ENCODE results near the gene CSAD.
A peak's percentile ranks its signal among the peaks of the same experiment; 100 is the strongest.

Gene CSAD

GRCh38 chr12:53180220-53180930 lies at the start of gene CSAD, which contains the start of gene ZNF740:
CSAD (minus strand) TSS chr12:53180925; CDS start chr12:53173470, 7,455 bp downstream.
ZNF740 (plus strand) TSS chr12:53180722; CDS start chr12:53181984, 1,262 bp downstream.
- DNase-seq: peak; percentile 89 to 97

- DNase-seq: no peak
These were observed 49.6 kb upstream of the CSAD start for GRCh38 chr12:53230108-53230845.

- no peak for DNase-seq
These were observed 48.7 kb upstream of the CSAD start for GRCh38 chr12:53229454-53229853.

GRCh38 chr12:53227836-53228235 lies 47.1 kb upstream of the CSAD start:
- no peak for DNase-seq

GRCh38 chr12:53227341-53227740 lies 46.6 kb upstream of the CSAD start:
- no peak for DNase-seq

GRCh38 chr12:53226815-53227214 lies 46.1 kb upstream of the CSAD start:
- no peak for DNase-seq

- no peak for DNase-seq
These were observed 45.1 kb upstream of the CSAD start for GRCh38 chr12:53225635-53226424.

GRCh38 chr12:53224897-53225634 lies 44.3 kb upstream of the CSAD start:
- DNase-seq: no peak

GRCh38 chr12:53224061-53224896 lies 43.6 kb upstream of the CSAD start:
- DNase-seq: no peak

- DNase-seq: no peak
These were observed 42.8 kb upstream of the CSAD start for GRCh38 chr12:53223389-53224060.

- no peak for DNase-seq
These were observed 42.1 kb upstream of the CSAD start for GRCh38 chr12:53222806-53223261.

GRCh38 chr12:53222170-53222721 lies 41.5 kb upstream of the CSAD start:
- no peak for DNase-seq

- no peak for DNase-seq
These were observed 40.7 kb upstream of the CSAD start for GRCh38 chr12:53221203-53222080.

GRCh38 chr12:53220694-53221202 lies 40.0 kb upstream of the CSAD start:
- DNase-seq: peak in 1 of 2 experiments; percentile 21

GRCh38 chr12:53219956-53220693 lies 39.4 kb upstream of the CSAD start:
- DNase-seq: no peak

- DNase-seq: no peak
These were observed 38.7 kb upstream of the CSAD start for GRCh38 chr12:53219292-53219955.

- DNase-seq: no peak
These were observed 38.0 kb upstream of the CSAD start for GRCh38 chr12:53218551-53219291.

All from NCI-H187 (cell line).